Right lobe of liver (tissue), 4 donors: Measurements from ENCODE around the gene CCDC88C.

Experiments
- POLR2A ChIP-seq: fragments of 450-650 bp; IDR thresholded peaks from one replicate; pipeline ENCODE4 v1.6.1; 2017; ENCODE audit warnings: antibody characterized with exemption, mild to moderate bottlenecking
- TF ChIP-seq, protein P1 (sequence below), 4 donors: fragments of 200-600 bp in 3 of 4; fragments of 450-650 bp in 1 of 4; IDR thresholded peaks; one replicate each; pipeline versions ENCODE4 v1.5.1 to v1.8.0; 2016 to 2022; ENCODE audit warnings: antibody characterized with exemption in 4 of 4, mild to moderate bottlenecking in 2 of 4
- donor health status: DM: no; HTN: no; CAD: no.
- donor health status: DM: no; HTN: no; CAD: no.
- donor health status: DM: no; HTN: yes; CAD: no.

DNA sequence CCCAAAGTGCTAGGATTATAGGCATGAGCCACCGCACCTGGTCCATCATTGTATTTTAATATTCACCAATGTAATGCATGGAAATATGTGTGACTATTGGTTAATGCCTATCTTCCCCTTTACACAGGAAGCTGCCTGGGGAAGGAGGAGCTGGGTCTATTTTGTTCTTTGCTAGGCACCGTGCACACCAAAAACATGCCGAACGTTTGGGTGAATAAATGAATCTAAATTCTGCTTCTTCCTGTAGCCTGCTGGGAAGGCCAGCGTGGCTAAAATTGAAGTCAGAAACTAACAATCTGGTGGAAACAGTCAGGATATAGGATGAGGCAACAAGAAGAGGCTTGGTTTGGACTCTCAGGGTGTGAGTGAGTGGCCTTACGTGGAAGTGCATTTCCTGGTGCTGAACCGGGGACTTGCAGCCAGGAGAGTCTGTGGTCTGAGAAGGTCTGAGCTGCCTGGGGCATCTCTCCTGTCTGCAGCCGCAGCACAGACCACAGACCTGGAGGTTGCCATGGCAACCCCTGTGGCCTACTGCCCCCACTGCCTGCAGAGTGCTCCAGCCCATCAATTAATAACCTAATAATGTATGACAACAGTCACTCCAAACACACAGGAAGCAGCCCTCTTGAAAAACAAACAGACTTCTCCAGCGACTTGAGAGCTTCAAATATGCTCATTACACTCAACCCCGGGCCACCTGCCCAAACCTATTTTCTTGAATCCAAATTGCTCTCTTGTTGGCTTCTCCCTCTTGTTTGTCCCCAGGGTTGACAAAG is 167.6 kb downstream of the CCDC88C start:
- no peak for TF ChIP-seq POLR2A
- TF ChIP-seq, protein P1, sequence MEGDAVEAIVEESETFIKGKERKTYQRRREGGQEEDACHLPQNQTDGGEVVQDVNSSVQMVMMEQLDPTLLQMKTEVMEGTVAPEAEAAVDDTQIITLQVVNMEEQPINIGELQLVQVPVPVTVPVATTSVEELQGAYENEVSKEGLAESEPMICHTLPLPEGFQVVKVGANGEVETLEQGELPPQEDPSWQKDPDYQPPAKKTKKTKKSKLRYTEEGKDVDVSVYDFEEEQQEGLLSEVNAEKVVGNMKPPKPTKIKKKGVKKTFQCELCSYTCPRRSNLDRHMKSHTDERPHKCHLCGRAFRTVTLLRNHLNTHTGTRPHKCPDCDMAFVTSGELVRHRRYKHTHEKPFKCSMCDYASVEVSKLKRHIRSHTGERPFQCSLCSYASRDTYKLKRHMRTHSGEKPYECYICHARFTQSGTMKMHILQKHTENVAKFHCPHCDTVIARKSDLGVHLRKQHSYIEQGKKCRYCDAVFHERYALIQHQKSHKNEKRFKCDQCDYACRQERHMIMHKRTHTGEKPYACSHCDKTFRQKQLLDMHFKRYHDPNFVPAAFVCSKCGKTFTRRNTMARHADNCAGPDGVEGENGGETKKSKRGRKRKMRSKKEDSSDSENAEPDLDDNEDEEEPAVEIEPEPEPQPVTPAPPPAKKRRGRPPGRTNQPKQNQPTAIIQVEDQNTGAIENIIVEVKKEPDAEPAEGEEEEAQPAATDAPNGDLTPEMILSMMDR (IDR thresholded peaks at IDR 0.05): no peak
